CD4-positive, alpha-beta T cell treated with Interleukin-10 for 1 hour (primary cell): ENCODE results near the gene ENTPD6.
"Not testable (repeated sequence)": the region's sequence is repeated elsewhere in the genome, so short reads cannot be mapped to it uniquely, and the experiment has no call there.

Source experiments
- DNase-seq: peaks from one replicate; pipeline ENCODE4 v3.0.0-alpha.2; 2020

ENTPD6 gene

DNA sequence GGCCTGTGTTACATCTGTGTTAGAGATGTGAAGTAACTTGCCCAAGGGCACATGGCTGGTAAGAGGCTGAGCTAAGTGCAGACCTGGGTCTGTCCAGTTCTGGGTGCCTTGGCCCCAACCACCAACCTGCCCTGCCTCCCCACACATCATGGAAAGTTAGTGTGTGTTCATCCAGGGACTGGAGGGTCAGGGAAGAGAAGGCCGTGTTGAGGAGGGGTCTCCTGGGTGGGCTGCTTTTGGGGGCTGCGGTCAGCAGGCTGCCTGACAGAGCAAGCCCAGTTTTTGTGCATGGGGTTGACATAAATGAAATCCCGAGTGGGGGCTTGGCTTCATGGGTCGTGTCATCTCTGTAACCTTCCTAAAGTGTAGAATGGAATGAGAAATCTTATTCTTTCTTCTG, 63.3 kb downstream of the ENTPD6 start:
- no peak for DNase-seq

DNA sequence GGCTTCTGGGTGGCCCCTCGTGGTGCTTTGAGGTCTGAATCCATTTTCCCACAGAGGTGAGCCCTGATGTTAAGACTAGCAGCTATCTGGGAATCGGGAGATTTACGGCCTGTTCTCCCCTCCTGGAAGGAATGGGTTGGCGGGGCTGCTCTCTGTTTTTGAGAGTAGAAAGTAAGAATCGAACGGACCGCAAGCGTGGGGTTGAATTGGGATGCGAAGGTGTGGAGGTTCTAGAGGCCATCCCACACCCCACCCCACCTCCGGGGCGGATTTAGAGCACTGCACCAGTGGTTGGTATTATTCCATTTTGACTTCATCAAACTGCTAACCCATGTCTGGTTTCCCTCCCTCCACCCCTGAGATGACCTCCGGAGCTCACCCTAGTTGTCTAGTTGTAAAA, 63.8 kb downstream of the ENTPD6 start:
- no peak for DNase-seq

DNA sequence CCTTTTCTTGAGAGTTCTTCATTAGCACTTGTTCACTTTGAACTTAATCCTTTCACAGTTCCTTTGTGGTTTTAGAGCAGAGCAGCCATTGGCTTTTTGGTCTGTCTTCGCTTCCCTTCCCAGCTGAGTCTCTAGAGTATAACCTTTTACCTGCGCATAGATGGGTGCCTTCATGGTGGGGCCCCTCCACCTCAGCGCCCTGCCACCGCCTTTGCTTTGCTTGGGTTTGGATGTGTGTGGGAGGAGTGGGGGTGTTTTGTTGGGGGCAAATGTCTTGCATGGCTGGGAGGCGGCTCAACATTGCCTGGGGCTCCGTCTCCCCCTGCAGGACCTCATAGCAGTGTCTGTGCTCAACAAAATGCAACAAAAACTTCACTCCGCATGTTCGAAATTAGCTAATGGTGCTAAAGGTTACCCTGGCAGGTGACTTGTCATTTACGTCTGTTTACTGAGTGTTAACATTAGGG, 64.3 kb downstream of the ENTPD6 start:
- DNase-seq, result no peak

DNA sequence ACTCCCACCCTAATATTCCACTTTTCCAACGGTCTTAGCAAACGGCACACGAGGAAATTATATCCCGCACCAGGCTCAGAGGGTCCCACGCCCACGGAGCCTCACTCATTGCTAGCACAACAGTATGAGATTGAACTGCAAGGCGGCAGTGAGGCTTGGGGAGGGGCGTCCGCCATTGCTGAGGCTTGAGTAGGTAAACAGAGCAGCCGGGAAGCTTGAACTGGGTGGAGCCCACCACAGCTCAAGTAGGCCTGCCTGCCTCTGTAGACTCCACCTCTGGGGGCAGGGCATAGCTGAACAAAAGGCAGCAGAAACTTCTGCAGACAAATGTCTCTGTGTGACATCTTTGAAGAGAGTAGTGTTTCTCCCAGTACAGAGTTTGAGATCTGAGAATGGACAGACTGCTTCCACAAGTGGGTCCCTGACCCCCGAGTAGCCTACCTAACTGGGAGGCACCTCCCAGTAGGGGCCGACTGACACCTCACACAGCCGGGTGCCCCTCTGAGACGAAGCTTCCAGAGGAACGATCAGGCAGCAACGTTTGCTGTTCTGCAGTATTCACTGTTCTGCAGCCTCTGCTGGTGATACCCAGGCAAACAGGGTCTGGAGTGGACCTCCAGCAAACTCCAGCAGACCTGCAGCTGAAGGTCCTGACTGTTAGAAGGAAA, 65.4 kb downstream of the ENTPD6 start:
- not testable (repeated sequence) for DNase-seq

DNA sequence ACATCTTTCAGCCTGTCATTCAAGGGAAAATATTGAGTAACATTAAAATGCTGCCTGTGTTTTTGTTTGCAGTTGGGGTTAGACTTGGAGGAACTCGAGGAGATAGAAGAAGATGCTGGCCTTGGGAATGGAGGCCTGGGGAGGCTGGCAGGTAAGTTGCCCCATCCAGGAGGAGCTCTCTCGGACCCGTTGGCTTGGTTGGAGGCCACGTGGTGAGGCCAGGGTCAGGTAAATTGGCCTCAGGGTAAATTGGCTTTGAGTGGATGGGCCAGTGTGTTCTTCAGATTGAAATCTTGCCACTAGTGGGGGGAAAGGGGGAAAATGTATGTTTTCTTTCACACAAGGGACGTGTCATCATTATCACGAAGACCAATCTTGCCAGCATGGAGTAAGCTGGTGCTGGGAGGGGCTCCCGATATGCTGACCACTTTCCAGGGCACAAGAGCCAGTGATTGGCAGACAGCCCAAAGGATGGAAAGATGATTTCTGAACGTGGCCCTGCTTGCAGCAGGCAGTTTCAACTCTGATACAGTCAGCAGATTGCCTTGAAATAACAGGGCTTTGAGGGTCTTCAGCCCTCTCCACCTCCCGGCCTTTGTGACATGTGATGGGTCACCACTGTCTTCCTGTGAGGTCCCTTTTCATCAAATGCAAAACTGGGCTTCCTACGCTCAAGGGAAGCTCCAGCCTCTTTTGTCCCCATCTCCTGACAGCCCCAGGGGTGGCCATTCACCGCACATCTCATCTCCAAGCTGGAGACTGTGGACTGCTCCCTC, 73.7 kb downstream of the ENTPD6 start:
- no peak for DNase-seq

DNA sequence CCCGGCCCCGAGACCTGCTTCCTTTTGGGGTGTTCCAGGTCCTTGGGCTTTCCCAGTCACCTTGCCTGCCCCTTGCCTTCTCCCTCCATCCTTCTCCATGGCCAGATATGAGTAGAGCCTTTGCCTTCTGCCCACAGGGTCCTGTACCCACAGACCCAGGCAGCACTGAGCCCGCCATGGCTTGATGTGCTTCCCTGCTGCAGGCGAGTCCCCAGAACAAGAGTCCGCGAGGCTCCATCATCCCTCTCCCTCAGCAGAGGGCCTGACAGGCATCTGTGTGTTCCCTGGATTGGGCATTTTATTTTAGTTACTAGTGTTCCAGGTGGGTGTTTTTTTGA, 74.3 kb downstream of the ENTPD6 start:
- no peak for DNase-seq

DNA sequence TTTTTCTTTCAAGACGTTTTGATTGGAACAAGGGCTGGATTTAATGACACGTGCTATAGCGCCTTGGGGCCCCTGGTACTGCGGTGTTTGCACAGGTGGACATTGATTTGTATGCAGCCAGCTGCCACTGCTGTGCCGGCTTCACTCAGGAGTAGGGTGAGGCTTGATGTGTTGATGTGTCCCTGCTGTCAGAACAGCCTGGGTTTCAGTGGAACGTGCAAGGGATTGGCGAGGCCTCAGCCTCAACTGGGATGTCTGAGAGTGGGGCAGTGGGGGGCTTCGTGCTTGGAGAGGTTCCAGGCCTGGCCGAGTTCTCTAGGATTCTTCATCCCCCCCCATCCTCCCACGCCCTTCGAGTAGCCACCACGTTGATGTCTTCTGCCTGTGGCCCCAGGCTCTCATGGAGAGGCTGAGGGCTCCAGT, 75.3 kb downstream of the ENTPD6 start:
- DNase-seq, result no peak

DNA sequence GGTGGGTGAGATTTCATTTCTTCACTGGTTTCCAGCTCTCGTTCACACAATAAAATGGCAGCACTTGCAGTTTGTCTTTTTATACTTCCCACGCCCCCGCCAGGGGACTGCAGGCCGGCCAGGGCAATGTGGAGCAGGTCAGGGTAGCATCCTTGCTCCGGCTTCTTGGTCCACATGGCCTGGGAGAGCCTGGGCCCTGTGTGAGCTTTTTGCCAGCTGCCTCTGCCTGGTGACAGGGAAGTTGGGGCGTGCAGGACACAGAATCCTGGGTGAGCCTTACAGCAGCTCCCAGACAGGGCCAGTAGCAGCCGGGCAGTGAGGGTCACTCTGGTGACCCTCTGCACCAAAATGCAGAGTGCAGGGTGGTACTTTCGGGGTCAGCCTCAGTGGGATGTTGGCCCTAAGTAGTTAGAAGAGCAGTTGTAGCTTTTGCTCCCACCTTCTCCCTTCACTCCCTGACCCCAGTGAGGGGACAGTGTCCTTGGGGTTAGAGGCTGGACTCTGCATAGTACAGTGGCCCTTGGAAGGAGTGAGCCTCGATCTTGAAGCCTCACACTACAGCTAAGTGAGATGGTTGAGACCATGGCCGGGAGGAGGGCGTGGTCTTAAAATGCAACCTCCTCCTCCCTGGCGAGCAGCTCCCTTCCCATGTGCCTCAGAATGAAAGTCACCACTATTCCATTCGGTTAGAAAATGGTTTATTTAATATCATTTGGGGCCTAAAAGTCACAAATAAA, 76.1 kb downstream of the ENTPD6 start:
- DNase-seq, result no peak

DNA sequence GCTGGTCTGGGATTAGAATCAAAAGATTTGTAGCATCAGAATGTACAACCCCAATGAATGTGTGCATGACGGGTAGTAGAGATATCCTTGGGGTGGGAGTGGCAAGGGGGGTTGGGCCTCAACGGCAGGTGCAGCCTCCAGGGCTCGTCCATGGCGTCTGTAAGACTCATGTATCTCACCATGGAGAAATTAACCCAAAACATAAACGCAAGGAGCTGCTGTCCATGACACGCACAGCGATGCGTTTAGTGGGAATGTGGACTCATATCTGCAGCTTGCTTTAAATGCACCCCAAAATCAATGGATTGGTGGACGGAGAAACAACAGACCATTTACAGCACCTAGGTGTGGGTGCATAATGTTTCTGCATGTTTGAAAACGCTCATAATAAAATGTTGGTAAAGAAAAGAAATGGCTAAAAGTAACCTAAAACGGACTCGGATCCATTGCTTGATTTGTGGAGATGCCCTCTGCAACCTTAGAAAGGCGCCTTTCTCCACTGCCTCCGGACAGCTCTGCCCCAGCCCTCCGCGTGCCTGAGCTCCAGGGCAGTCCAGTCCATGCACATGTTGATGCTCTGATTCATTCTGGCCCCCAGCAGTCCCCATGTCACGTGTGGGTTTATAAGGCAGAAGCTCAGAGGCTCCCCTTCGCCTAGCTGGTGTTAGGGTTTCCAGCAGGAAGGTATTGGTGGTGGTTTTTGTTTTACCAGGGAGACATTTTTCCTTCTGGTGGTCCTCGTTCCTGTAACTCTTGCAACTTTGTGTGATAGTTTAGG, 76.9 kb downstream of the ENTPD6 start:
- no peak for DNase-seq

DNA sequence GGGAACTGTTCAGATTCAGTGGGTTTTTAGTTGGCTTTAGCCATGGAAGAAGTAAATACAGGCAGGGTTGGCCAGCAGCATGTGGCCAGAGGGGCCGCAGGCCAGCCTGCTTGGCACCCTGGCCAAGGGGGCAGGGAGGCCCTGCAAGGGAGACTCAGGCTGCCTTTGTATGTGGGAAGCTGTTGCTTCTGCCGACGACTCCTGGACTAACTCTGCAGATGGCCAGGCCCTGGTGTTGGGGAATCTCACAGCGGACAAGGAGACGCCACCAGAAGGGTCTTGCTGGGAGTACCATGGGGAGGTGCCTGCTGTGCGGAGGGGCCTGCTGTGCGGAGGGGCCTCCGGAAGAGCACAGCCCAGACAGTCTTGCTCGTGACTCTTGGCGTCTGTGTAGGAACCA, 77.5 kb downstream of the ENTPD6 start:
- no peak for DNase-seq

DNA sequence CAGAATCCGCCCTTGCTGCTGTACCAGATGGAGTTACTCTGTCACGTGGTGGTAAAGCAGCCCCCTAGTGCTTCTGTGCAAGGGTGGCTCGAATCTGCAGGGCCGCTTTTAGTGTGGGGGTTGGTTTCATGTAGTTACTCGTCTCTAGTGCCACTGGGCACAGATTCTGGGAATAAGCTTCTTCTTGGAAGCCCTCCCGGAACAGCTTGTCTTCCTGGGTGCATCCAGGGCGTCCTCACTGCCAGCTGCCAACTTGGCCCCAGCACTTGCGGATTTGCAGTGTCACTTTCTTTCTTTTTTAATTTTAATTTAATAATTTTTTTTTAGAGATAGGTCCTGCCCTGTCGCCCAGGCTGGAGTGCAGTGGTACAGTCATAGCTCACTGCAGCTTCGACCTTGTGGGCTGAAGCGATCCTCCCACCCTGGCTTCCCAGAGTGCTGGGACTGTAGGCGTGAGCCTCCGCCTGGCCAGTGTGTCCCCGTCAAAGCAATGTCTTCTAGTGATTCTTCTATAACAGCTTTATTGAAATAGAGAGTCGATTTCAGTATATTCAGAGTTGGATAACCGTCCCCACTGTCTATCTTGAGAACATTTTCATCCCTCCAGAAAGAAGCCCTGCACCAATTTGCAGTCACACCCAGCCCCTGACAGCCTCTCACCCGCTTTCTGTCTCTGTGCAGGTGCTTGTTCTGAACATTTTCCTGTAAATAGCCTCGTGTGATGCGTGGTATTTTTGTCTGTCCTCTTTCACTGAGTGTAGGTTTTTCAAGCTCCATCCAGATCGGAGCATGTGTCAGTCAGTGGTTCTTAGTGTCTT, 78.2 kb downstream of the ENTPD6 start:
- no peak for DNase-seq

DNA sequence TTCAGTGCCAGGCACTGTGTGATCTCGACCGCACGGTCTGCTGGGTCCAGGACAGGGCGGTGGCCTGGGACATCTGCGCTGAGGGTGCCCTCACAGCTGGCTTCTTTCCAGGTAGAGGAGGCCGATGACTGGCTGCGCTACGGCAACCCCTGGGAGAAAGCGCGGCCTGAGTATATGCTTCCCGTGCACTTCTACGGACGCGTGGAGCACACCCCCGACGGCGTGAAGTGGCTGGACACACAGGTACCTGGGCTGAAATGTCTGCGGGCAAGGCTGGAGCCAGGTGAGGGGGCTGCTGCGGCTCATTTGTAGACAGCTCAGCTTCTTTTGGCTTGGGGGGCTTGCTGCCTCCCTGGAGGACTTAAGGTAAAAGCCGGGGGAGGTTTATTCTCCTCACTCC, 79.0 kb downstream of the ENTPD6 start:
- no peak for DNase-seq

DNA sequence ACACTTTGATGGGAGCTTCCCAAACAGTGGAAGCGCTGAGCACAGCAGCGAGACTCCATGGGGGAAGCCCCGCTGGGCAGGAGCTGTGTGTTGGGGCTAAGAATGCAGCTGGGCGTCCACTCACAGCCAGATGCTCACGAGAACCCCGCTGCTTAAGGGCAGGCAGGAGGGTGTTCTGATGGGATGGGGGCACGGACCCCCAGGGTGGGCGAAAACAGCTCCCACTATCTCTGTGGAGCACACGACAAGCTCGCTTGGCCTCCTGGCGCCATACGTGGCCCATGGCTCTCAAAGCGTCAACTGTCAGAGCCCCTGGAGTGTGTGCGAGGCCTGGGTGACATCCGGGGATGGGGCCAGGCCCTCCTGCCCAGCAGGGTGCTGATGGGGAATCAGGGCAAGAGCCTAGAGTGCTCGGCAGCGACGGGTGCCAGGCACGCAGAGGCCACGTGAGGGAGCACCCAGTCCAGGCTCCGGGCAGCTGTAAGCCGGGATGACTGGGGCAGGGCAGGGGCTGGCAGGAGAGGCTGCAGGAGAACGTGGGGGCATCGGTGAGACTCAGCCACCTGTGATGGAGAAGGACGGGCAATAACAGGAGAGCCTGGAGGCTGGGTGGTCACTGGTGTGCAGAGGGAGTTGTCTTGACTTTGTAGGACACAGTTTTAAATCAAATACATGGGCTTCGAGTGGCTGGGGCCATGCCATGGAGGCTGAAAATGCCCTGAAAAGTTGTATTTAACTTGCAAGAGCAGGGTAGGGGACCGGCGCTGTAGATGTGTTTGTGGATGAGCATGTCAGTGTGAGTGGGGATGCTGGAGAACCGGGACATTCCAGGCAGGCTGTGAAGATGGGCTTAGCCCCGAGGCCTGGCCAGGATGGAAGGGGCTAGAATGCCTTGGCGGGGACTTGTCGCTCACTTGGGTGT, 79.6 kb downstream of the ENTPD6 start:
- no peak for DNase-seq

DNA sequence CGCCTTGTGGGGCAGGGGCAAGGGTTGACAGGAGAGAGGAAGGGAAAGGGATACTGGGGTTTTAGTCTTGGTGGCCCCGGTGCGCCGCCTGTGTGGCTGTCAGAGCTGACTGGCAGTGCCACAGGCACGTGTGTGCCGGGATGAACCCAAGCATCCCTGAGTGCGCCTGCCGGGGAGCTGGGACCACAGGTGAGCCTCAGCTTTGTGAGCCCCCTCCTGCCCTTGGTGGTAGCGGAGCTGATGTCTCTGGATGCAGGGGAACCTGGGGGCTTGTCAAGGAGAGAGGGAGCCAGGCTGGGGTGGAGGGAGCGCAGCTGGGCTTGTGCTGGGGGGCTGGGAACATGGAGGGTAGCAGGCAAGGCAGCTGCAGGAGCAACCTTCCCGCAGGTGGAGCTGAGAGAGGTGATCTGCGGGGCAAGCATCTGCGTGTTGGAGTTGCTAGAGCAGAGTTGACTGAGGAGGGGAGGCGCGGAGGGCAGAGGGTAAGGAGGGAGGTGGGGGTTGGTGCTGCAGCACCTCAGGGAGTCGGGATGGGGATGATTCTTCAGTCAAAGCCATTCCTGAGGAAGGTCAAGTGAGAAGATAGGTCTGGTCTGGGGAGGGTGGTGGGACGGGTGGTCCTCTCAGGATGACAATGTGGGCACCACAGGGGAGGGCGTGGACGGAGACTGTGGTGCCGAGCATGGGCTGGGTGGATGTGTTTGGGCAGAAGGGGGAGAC, 80.5 kb downstream of the ENTPD6 start:
- no peak for DNase-seq
